ENCODE measurements around the gene SMAP2. TPM values are rescaled to one million over a fixed set of nuclear protein-coding genes. Genes with fewer than 3 reads are reported as not detected.

The SMAP2 gene
- total and polyA plus RNA-seq, 10 of the 15 experiments (the other 5 are each of a cell fraction or from before 2014, with no cell fraction given) = 33.4 to 177 (median 105) TPM

DNA sequence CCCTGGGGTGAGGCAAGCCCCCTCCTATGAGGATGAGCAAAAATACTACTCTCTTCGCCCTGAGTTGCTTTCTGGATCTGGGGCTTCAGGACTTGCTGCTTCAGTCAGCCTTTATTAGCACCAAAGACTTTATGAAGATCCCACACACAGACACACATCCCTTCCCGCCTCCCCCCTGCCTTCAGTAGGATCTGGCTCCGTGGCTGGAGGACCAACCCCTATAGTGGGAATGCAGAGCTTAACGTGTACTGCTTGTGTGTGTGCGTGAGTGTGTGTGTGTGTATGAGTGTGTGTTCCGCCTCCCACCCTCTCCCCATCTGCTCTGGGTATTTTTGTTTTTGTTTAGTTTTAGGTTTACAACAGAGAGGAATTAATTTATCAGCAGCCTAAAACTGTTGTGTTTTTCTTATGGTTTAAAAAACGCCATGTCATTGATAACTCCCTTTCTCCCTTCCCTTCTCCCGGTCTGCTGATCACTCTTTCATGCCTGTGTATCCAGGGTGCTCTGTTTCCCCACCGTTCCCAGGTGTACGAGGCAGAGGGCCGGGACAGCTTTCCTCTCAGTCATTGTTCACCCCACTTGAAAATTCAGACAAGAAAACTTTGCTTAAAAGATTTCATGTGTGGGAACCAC, 49.2 kb downstream of the SMAP2 start:
- no peaks in the 10 kb centered on the region for H3K79me2 ChIP-seq (ENCODE audit: control insufficient read depth, insufficient read depth, low read length)
- ATAC-seq (no peak), DNase-seq (ENCODE audit: low read depth, low spot score) (no peak), FAIRE-seq (no peak)
- H3K4me3 ChIP-seq = no peak overlapping the region
- no peak overlapping the region for H3K9ac ChIP-seq (ENCODE audit: control insufficient read depth, insufficient read depth, low read length)
- BruUV-seq (replicated peaks) = TSS peak; percentile 58
- intact Hi-C loops (cut with micrococcal nuclease; ENCODE audit: unreplicated experiment) = no loop called here
- no peaks in the 10 kb centered on the region for H3K27me3 ChIP-seq (replicated peaks in 1 of 2; ENCODE audit: control insufficient read depth in 2 of 2, insufficient read depth in 2 of 2, low read length in 1 of 2)
- ChIA-PET POLR2A (no interaction called here), CTCF (interaction anchor here (1.1 kb wide), 1 partner anchor 279 kb away, joined by 4 read pairs; no protein-coding TSS in a partner anchor), RAD21 (ENCODE audit: unreplicated experiment) (no interaction called here), SMC1A (ENCODE audit: uncharacterized antibody, unreplicated experiment) (interaction anchor here (0.6 to 1.7 kb wide), 2 partner anchors 84 to 427 kb away, joined by 3 to 4 read pairs; no protein-coding TSS in a partner anchor)
- H4K20me1 ChIP-seq (ENCODE audit: control insufficient read depth, insufficient read depth) = 0 out of 2 replicates have a peak, but pooled peaks cover 3% of the 10 kb centered on the region
- H3K27ac ChIP-seq (ENCODE audit: control insufficient read depth, insufficient read depth) = no peak overlapping the region
- no peaks in the 10 kb centered on the region; the same call in 2 of the 3 replicates for H3K9me3 ChIP-seq (replicated peaks; ENCODE audit: control insufficient read depth, insufficient read depth, low read length)
- H3K4me1 ChIP-seq (ENCODE audit: control insufficient read depth, insufficient read depth, low read length) = no peaks in the 10 kb centered on the region; the same call in 1 of the 2 replicates
- H2AFZ ChIP-seq (ENCODE audit: control insufficient read depth, low read depth, low read length) = no peak overlapping the region
- in situ Hi-C loops (cut with MboI) = no loop called here
- H3K4me2 ChIP-seq (ENCODE audit: control insufficient read depth, insufficient read depth) = no peak overlapping the region
- 93% methylated on average over 11 of the region's 11 CpGs for WGBS (ENCODE audit: insufficient coverage, insufficient replicate concordance, low lambda C conversion rate, missing lambda C conversion rate)
- peaks cover 10 to 24% of the 10 kb centered on the region in 2 experiments for H3K36me3 ChIP-seq (ENCODE audit: control insufficient read depth in 2 of 2, insufficient read depth in 2 of 2, low read length in 1 of 2)
- TF ChIP-seq NKRF (conservative IDR thresholded peaks at IDR 0.05) (no peak), STAT1 (conservative IDR thresholded peaks at IDR 0.05) (no peak), RBBP5 (conservative IDR thresholded peaks at IDR 0.05) (no peak), BRCA1 (IDR thresholded peaks at IDR 0.05; ENCODE audit: low read depth, low read length) (no peak), MEF2B (IDR thresholded peaks at IDR 0.05; ENCODE audit: partially characterized antibody, poor library complexity, severe bottlenecking) (no peak), SPI1 (IDR thresholded peaks at IDR 0.05; ENCODE audit: borderline replicate concordance, insufficient read depth, low read depth, low read length) (no peak), POLR2AphosphoS5 (IDR thresholded peaks at IDR 0.05; ENCODE audit: low read length) (no peak), NR2F1 (conservative IDR thresholded peaks at IDR 0.05) (no peak)
- TF ChIP-seq, protein P1, sequence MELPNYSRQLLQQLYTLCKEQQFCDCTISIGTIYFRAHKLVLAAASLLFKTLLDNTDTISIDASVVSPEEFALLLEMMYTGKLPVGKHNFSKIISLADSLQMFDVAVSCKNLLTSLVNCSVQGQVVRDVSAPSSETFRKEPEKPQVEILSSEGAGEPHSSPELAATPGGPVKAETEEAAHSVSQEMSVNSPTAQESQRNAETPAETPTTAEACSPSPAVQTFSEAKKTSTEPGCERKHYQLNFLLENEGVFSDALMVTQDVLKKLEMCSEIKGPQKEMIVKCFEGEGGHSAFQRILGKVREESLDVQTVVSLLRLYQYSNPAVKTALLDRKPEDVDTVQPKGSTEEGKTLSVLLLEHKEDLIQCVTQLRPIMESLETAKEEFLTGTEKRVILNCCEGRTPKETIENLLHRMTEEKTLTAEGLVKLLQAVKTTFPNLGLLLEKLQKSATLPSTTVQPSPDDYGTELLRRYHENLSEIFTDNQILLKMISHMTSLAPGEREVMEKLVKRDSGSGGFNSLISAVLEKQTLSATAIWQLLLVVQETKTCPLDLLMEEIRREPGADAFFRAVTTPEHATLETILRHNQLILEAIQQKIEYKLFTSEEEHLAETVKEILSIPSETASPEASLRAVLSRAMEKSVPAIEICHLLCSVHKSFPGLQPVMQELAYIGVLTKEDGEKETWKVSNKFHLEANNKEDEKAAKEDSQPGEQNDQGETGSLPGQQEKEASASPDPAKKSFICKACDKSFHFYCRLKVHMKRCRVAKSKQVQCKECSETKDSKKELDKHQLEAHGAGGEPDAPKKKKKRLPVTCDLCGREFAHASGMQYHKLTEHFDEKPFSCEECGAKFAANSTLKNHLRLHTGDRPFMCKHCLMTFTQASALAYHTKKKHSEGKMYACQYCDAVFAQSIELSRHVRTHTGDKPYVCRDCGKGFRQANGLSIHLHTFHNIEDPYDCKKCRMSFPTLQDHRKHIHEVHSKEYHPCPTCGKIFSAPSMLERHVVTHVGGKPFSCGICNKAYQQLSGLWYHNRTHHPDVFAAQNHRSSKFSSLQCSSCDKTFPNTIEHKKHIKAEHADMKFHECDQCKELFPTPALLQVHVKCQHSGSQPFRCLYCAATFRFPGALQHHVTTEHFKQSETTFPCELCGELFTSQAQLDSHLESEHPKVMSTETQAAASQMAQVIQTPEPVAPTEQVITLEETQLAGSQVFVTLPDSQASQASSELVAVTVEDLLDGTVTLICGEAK (IDR thresholded peaks at IDR 0.05; ENCODE audit: borderline replicate concordance) = no peak
- TF ChIP-seq, protein P2, sequence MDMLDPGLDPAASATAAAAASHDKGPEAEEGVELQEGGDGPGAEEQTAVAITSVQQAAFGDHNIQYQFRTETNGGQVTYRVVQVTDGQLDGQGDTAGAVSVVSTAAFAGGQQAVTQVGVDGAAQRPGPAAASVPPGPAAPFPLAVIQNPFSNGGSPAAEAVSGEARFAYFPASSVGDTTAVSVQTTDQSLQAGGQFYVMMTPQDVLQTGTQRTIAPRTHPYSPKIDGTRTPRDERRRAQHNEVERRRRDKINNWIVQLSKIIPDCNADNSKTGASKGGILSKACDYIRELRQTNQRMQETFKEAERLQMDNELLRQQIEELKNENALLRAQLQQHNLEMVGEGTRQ (IDR thresholded peaks at IDR 0.05; ENCODE audit: borderline replicate concordance, low read depth, low read length) = no peak
- TF ChIP-seq, protein P3, sequence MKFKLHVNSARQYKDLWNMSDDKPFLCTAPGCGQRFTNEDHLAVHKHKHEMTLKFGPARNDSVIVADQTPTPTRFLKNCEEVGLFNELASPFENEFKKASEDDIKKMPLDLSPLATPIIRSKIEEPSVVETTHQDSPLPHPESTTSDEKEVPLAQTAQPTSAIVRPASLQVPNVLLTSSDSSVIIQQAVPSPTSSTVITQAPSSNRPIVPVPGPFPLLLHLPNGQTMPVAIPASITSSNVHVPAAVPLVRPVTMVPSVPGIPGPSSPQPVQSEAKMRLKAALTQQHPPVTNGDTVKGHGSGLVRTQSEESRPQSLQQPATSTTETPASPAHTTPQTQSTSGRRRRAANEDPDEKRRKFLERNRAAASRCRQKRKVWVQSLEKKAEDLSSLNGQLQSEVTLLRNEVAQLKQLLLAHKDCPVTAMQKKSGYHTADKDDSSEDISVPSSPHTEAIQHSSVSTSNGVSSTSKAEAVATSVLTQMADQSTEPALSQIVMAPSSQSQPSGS (IDR thresholded peaks at IDR 0.05; ENCODE audit: low read length) = no peak
- TF ChIP-seq, protein P4, sequence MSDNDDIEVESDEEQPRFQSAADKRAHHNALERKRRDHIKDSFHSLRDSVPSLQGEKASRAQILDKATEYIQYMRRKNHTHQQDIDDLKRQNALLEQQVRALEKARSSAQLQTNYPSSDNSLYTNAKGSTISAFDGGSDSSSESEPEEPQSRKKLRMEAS (IDR thresholded peaks at IDR 0.05; ENCODE audit: low read depth, low read length) = no peak

Measured in GM12878 (cell line).